HG02840 (cell line): ENCODE results near the gene ZNF445.
"Not testable (repeated sequence)": the region's sequence is repeated elsewhere in the genome, so short reads cannot be mapped to it uniquely, and the experiment has no call there.

Experiments used
- ATAC-seq: cut with Tn5 transposase; IDR thresholded peaks from one replicate; pipeline ENCODE4 v1.9.1; 2021; ENCODE audit warnings: mild to moderate bottlenecking, moderate library complexity, moderate number of reproducible peaks; ENCODE audit not compliant: unreplicated experiment, low FRiP score

Gene ZNF445

GRCh38 chr3:44478055-44478468 lies 592 bp upstream of the ZNF445 start:
- ATAC-seq: no peak

- ATAC-seq: no peak
Measured at GRCh38 chr3:44476963-44477311, 533 bp downstream of the ZNF445 start.

GRCh38 chr3:44476181-44476611 lies 1.3 kb downstream of the ZNF445 start:
- ATAC-seq: no peak

GRCh38 chr3:44474886-44475285 lies 2.6 kb downstream of the ZNF445 start:
- not testable (repeated sequence) for ATAC-seq

GRCh38 chr3:44470430-44470829 lies 7.0 kb downstream of the ZNF445 start:
- no peak for ATAC-seq

- ATAC-seq: no peak
Measured at GRCh38 chr3:44469914-44470313, 7.6 kb downstream of the ZNF445 start.

GRCh38 chr3:44468572-44469520 lies 8.6 kb downstream of the ZNF445 start:
- no peak for ATAC-seq

- ATAC-seq: not testable (repeated sequence)
Measured at GRCh38 chr3:44468099-44468537, 9.4 kb downstream of the ZNF445 start.

- ATAC-seq: no peak
Measured at GRCh38 chr3:44467241-44467640, 10.2 kb downstream of the ZNF445 start.

- ATAC-seq: not testable (repeated sequence)
Measured at GRCh38 chr3:44464920-44465319, 12.6 kb downstream of the ZNF445 start.

- ATAC-seq: no peak
Measured at GRCh38 chr3:44464509-44464908, 13.0 kb downstream of the ZNF445 start.

- ATAC-seq: not testable (repeated sequence)
Measured at GRCh38 chr3:44460050-44460449, 17.4 kb downstream of the ZNF445 start.

GRCh38 chr3:44455318-44455717 lies 22.2 kb downstream of the ZNF445 start:
- no peak for ATAC-seq

GRCh38 chr3:44454258-44454657 lies 23.2 kb downstream of the ZNF445 start:
- no peak for ATAC-seq

GRCh38 chr3:44451441-44451840 lies 26.0 kb downstream of the ZNF445 start:
- no peak for ATAC-seq

GRCh38 chr3:44446929-44447328 lies 30.5 kb downstream of the ZNF445 start:
- no peak for ATAC-seq

- no peak for ATAC-seq
Measured at GRCh38 chr3:44445786-44446185, 31.7 kb downstream of the ZNF445 start.

- ATAC-seq: no peak
Measured at GRCh38 chr3:44444896-44445691, 32.4 kb downstream of the ZNF445 start.

- no peak for ATAC-seq
Measured at GRCh38 chr3:44444437-44444836, 33.0 kb downstream of the ZNF445 start.

GRCh38 chr3:44442596-44443309 lies 34.7 kb downstream of the ZNF445 start:
- no peak for ATAC-seq
